Psoas muscle (tissue), 8 donors: ENCODE data around the gene FGFR2. TPM values are rescaled to one million over a fixed set of nuclear protein-coding genes. Genes with fewer than 3 reads are reported as not detected.

ENCODE experiments used
- ATAC-seq, 4 donors: fragments of 200-7000 bp; cut with Tn5 transposase; one replicate each; pipeline ENCODE4 v1.9.1; 2020; ENCODE audit warnings: moderate library complexity in 3 of 4, mild to moderate bottlenecking in 2 of 4
- DNase-seq, 2 donors: peaks; one replicate each; pipeline ENCODE4 v3.0.0-alpha.2; 2020
- H3K27ac ChIP-seq: fragments of 200-600 bp; one replicate; pipeline ENCODE4 v1.8.0; 2022
- H3K27me3 ChIP-seq, 3 donors: fragments of 200-600 bp in 1 of 3; one replicate each; pipeline versions ENCODE4 v1.6.1 to v1.8.0; 2013 to 2022; ENCODE audit warnings: low read length in 2 of 3, mild to moderate bottlenecking in 2 of 3, moderate library complexity in 1 of 3; ENCODE audit not compliant: insufficient read depth in 3 of 3
- H3K36me3 ChIP-seq, 2 donors: fragments of 200-600 bp in 1 of 2; one replicate each; pipeline versions ENCODE4 v1.6.1 to v1.8.0; 2013 to 2022; ENCODE audit warnings: low read depth in 1 of 2, mild to moderate bottlenecking in 1 of 2, moderate library complexity in 1 of 2; ENCODE audit not compliant: insufficient read depth in 1 of 2
- H3K4me1 ChIP-seq: fragments of 200-600 bp; one replicate; pipeline ENCODE4 v1.8.0; 2022
- H3K4me3 ChIP-seq: fragments of 200-600 bp; one replicate; pipeline ENCODE4 v1.8.0; 2022; ENCODE audit warnings: mild to moderate bottlenecking
- H3K9me3 ChIP-seq: fragments of 200-600 bp; one replicate; pipeline ENCODE4 v1.8.0; 2022
- WGBS, 3 donors: extraction: QIAGEN DNeasy Blood & Tissue Kit; methylation state at CpG; one replicate each; pipeline versions ENCODE4 v1.1.6 to v1.1.7; 2013; 5-methylcytosine and 5-hydroxymethylcytosine counted together
- intact Hi-C, 2 donors: fragments of 100-400 bp; cut with DNase I; formaldehyde crosslinking; loops; one replicate each; pipeline versions ENCODE4 v1.11.0 to v1.14.2; 2022
- polyA plus RNA-seq, 3 donors: library from polyadenylated mRNA; stranded (reverse); fragments of 200-250 nt; gene quantifications; one replicate each; pipeline ENCODE4 v1.2.3, GENCODE V29; 2013
- total RNA-seq, 4 donors: library from RNA; stranded (reverse); fragmentation: NEBNext Ultra II Directional in 2 of 4; extraction: Animal tissue kit (Norgen Biotek cat#: 25700) in 2 of 4; gene quantifications; one replicate each; pipeline versions ENCODE4 v1.2.1 to v1.2.4, GENCODE V29; 2021 to 2023
- TF ChIP-seq, protein P1 (sequence below): fragments of 200-600 bp; IDR thresholded peaks from one replicate; pipeline ENCODE4 v1.8.0; 2022; ENCODE audit warnings: antibody characterized with exemption
- donor health status: healthy with polysubstance abuse.
- donor health status: DM: no; HTN: no; CAD: no; lungs with moderate emphysema.
- donor health status: Bipolar disorder and iron deficiency.
- donor health status: healthy.
- donor health status: DM: yes; HTN: yes; CAD: no.
- donor health status: DM: no; HTN: no; CAD: no.
- donor health status: DM: no; HTN: no; CAD: no.
- donor health status: DM: yes; HTN: yes; CAD: no.

FGFR2 gene
- total and polyA plus RNA-seq, 7 donors, result 0.08 to 0.50 (median 0.20) TPM; not detected in 2

GRCh38 chr10:121594076-121594475, 4.2 kb downstream of the FGFR2 start:
- peaks cover 7% of the 10 kb centered on the region for H3K4me1 ChIP-seq
- 74 to 78% (median 78%) methylated on average over 8 of the region's 8 CpGs for WGBS, 3 donors
- no peaks in the 10 kb centered on the region for H3K36me3 ChIP-seq
- no peak overlapping the region for H3K27ac ChIP-seq
- peaks cover 4 to 64% (median 22%) of the 10 kb centered on the region in 3 donors for H3K27me3 ChIP-seq
- no peak for ATAC-seq
- H3K9me3 ChIP-seq, result no peaks in the 10 kb centered on the region
- TF ChIP-seq, protein P1, sequence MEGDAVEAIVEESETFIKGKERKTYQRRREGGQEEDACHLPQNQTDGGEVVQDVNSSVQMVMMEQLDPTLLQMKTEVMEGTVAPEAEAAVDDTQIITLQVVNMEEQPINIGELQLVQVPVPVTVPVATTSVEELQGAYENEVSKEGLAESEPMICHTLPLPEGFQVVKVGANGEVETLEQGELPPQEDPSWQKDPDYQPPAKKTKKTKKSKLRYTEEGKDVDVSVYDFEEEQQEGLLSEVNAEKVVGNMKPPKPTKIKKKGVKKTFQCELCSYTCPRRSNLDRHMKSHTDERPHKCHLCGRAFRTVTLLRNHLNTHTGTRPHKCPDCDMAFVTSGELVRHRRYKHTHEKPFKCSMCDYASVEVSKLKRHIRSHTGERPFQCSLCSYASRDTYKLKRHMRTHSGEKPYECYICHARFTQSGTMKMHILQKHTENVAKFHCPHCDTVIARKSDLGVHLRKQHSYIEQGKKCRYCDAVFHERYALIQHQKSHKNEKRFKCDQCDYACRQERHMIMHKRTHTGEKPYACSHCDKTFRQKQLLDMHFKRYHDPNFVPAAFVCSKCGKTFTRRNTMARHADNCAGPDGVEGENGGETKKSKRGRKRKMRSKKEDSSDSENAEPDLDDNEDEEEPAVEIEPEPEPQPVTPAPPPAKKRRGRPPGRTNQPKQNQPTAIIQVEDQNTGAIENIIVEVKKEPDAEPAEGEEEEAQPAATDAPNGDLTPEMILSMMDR, result no peak
- H3K4me3 ChIP-seq, result no peak overlapping the region
- no peak for DNase-seq
- intact Hi-C loops, result no loop called here

GRCh38 chr10:121593281-121594075, 4.8 kb downstream of the FGFR2 start:
- Histone ChIP-seq H3K27me3 (peaks cover 4 to 58% (median 19%) of the 10 kb centered on the region in 3 donors), H3K9me3 (no peaks in the 10 kb centered on the region), H3K4me3 (no peak overlapping the region), H3K4me1 (peaks cover 7% of the 10 kb centered on the region), H3K27ac (no peak overlapping the region), H3K36me3 (no peaks in the 10 kb centered on the region)
- intact Hi-C loops, result no loop called here
- 81 to 83% (median 82%) methylated on average over 20 of the region's 20 CpGs for WGBS, 3 donors
- DNase-seq (no peak), ATAC-seq (no peak)
- TF ChIP-seq, protein P1, result no peak

DNA sequence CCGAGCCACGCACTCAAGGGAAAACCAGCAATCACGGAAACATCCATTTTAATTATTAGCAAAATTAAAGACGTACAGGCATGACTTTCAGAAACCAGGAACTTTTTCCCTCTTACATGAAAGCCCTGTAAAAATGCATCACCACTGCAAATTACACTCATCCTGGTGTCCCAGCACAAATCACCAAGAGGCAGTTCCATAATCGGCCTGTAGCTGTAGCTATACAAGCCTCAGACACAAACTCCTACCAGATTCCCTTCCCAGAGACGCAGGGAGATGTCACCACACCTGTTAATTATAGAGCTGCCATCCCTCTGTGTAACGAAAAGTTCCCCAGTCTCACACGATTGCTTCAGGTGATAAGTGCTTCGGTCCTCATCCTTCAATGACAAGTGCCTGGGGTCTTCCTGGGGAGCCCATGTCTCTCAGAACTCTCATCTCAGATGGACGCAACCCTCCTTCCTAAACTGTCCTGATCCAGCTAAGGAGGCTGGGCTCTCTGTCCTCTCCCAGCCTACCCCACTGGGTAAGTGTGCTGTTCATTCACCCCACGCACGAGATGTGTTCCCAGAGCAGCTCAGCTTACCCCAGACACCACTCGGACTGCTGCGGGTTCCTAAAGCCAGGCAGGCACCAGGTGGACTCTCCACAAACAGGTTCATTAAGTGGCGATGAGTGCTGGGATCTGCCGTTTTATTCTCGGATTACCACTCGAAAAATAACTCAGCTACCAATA, 5.9 kb downstream of the FGFR2 start:
- Histone ChIP-seq H3K4me1 (peaks cover 2% of the 10 kb centered on the region), H3K4me3 (no peak overlapping the region), H3K27me3 (peaks cover 2 to 46% (median 11%) of the 10 kb centered on the region in 3 donors), H3K9me3 (no peaks in the 10 kb centered on the region), H3K27ac (no peak overlapping the region), H3K36me3 (no peaks in the 10 kb centered on the region)
- intact Hi-C loops, result no loop called here
- 70 to 78% (median 73%) methylated on average over 18 of the region's 18 CpGs for WGBS, 3 donors
- TF ChIP-seq, protein P1, result no peak
- ATAC-seq, result no peak
- DNase-seq, result no peak

DNA sequence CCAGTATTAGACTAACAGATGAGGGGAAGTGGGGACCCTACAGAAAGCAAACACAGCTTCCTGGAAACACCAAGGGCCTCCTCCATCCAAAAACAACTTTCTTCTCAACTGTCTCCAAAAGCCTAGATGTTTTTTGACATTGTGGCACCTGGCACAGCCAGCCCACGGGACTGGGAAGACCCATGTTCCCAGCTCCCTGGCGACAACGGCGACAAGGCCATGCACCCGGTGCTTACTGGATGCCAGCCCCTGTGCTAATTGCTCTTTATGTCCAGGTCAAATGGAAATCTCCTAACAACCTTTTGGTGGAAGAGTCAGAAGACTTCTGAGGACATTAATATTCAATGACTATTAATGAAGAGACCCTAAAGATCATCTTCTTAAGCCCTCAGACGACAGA, 7.1 kb downstream of the FGFR2 start:
- Histone ChIP-seq H3K4me3 (no peak overlapping the region), H3K4me1 (no peaks in the 10 kb centered on the region), H3K36me3 (no peaks in the 10 kb centered on the region), H3K27me3 (peaks cover 0 to 35% (median 7%) of the 10 kb centered on the region in 3 donors), H3K27ac (no peak overlapping the region), H3K9me3 (no peaks in the 10 kb centered on the region)
- 72 to 78% (median 77%) methylated on average over 6 of the region's 6 CpGs for WGBS, 3 donors
- intact Hi-C loops, result no loop called here
- TF ChIP-seq, protein P1, result no peak
- ATAC-seq (no peak), DNase-seq (no peak)
